B cell (primary cell): ENCODE data around the gene DEAF1.

Experiments used
- EZH2 ChIP-seq: IDR thresholded peaks from 2 replicates; pipeline ENCODE4 v1.6.1; 2012; ENCODE audit warnings: borderline replicate concordance, low read depth, mild to moderate bottlenecking, moderate library complexity, low read length; ENCODE audit not compliant: insufficient read depth, poor library complexity, severe bottlenecking
- TF ChIP-seq, protein P1 (sequence below): fragments of 200-600 bp; IDR thresholded peaks from one replicate; pipeline ENCODE4 v1.8.0; 2022; ENCODE audit warnings: antibody characterized with exemption, mild to moderate bottlenecking

DNA sequence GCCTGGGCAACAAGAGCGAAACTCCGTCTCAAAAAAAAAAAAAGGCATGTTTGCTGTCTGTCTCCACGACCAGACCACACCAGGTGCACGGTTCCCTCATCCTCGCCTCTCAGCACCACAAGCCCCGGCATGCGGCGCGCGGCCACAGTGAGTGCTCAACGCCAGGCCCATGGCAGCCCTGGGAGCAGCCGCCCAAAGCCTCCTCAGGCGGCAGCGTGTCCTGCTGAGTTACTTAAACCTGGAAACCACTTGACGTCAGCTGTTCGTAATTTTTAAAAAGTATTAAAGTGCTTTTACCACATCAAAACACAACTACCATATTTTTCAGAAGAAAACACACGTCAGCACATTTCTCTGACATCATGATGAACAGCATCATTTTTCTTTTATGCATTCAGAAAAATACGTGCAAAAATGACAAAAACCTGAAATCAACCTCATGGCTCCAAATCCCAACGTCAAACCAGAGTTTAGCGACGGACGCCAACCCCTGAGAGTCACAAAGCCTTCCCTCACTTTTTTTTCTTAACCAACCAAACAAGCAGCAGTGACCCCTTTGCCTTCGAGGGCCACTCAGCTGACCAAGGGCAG, 2.1 kb downstream of the DEAF1 start:
- TF ChIP-seq, protein P1, sequence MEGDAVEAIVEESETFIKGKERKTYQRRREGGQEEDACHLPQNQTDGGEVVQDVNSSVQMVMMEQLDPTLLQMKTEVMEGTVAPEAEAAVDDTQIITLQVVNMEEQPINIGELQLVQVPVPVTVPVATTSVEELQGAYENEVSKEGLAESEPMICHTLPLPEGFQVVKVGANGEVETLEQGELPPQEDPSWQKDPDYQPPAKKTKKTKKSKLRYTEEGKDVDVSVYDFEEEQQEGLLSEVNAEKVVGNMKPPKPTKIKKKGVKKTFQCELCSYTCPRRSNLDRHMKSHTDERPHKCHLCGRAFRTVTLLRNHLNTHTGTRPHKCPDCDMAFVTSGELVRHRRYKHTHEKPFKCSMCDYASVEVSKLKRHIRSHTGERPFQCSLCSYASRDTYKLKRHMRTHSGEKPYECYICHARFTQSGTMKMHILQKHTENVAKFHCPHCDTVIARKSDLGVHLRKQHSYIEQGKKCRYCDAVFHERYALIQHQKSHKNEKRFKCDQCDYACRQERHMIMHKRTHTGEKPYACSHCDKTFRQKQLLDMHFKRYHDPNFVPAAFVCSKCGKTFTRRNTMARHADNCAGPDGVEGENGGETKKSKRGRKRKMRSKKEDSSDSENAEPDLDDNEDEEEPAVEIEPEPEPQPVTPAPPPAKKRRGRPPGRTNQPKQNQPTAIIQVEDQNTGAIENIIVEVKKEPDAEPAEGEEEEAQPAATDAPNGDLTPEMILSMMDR: no peak
- TF ChIP-seq EZH2: no peak
